Loucy (cell line): ENCODE data around the gene PLPP2.

Experiments used
- H2AFZ ChIP-seq: fragments of 200-600 bp; sonication (generic); 2 replicates; pipeline ENCODE4 v1.6.0; 2016; ENCODE audit warnings: antibody characterized with exemption, mild to moderate bottlenecking, low read length, moderate library complexity
- H3F3A ChIP-seq: fragments of 200-600 bp; 2 replicates; pipeline ENCODE4 v1.6.0; 2016; ENCODE audit warnings: antibody characterized with exemption, low read depth, mild to moderate bottlenecking
- H3K27me3 ChIP-seq: fragments of 200-600 bp; sonication (generic); 2 replicates; pipeline ENCODE4 v1.6.1; 2014; ENCODE audit warnings: low read length, mild to moderate bottlenecking; ENCODE audit not compliant: insufficient read depth, poor library complexity, severe bottlenecking
- H3K36me3 ChIP-seq: fragments of 200-600 bp; sonication (generic); 2 replicates; pipeline ENCODE4 v1.6.1; 2016; ENCODE audit warnings: low read length; ENCODE audit not compliant: insufficient read depth
- H3K4me1 ChIP-seq: fragments of 200-600 bp; sonication (generic); 2 replicates; pipeline ENCODE4 v1.5.1; 2014; ENCODE audit warnings: low read length, mild to moderate bottlenecking; ENCODE audit not compliant: insufficient read depth, poor library complexity, severe bottlenecking
- H3K4me2 ChIP-seq: fragments of 200-600 bp; sonication (generic); 2 replicates; pipeline ENCODE4 v1.6.0; 2014; ENCODE audit warnings: antibody characterized with exemption, low read length, low read depth, mild to moderate bottlenecking; ENCODE audit not compliant: poor library complexity, severe bottlenecking
- H3K4me3 ChIP-seq: fragments of 200-600 bp; sonication (generic); 2 replicates; pipeline ENCODE4 v1.5.1; 2014; ENCODE audit warnings: low read length, mild to moderate bottlenecking, mixed read lengths; ENCODE audit not compliant: poor library complexity, severe bottlenecking
- H3K79me2 ChIP-seq: fragments of 200-600 bp; sonication (generic); 2 replicates; pipeline ENCODE4 v1.6.1; 2014; ENCODE audit warnings: low read length; ENCODE audit not compliant: insufficient read depth
- H3K9ac ChIP-seq: fragments of 200-600 bp; sonication (generic); 2 replicates; pipeline ENCODE4 v1.6.0; 2014; ENCODE audit warnings: mild to moderate bottlenecking, low read depth, low read length, moderate library complexity; ENCODE audit not compliant: poor library complexity, severe bottlenecking
- H3K9me2 ChIP-seq: fragments of 200-600 bp; sonication (generic); replicated peaks from 2 replicates; pipeline ENCODE4 v1.6.1; 2016; ENCODE audit warnings: low read depth, low read length, mixed read lengths
- H3K9me3 ChIP-seq: fragments of 200-600 bp; sonication (generic); 2 replicates; pipeline ENCODE4 v1.6.1; 2014; ENCODE audit warnings: mild to moderate bottlenecking, antibody characterized with exemption, low read length, low read depth; ENCODE audit not compliant: insufficient read depth
- H4K20me1 ChIP-seq: fragments of 200-600 bp; sonication (generic); 2 replicates; pipeline ENCODE4 v1.6.0; 2014; ENCODE audit warnings: antibody characterized with exemption, low read length, mild to moderate bottlenecking; ENCODE audit not compliant: insufficient read depth, poor library complexity, severe bottlenecking
- EZH2phosphoT487 ChIP-seq: fragments of 200-600 bp; IDR thresholded peaks from 2 replicates; pipeline ENCODE4 v1.6.1; 2018; ENCODE audit warnings: antibody characterized with exemption, mild to moderate bottlenecking, moderate library complexity, borderline replicate concordance
- TF ChIP-seq, protein P1 (sequence below): fragments of 200-600 bp; sonication (generic); conservative IDR thresholded peaks from 2 replicates; pipeline ENCODE4 v1.5.1; 2014; ENCODE audit warnings: mild to moderate bottlenecking, antibody characterized with exemption, low read length

PLPP2 gene

DNA sequence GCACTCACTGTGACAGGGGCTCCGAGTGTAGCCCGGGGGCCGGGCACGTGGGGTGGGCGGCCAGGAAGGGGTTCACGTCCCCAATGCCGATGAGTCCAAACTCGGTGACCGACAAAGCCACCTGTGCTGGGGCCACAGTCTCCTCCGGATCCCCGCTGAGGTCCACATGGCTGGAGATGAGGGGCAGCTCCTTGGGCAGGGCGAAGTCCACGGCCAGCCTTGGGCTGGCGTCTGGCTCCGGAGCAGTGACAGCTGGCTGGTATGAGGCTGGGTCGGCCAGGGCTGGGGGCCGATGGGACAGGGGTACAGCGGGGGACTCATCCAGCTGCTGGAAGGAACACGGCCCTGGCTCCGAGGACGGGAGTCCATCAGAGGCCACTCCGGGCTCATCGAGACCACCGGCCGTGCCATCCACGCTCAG, 15.9 kb upstream of the PLPP2 start:
- Histone ChIP-seq H2AFZ (no peak overlapping the region), H3K79me2 (no peaks in the 10 kb centered on the region), H3F3A (no peaks in the 10 kb centered on the region), H3K9me3 (no peaks in the 10 kb centered on the region), H3K27me3 (no peaks in the 10 kb centered on the region), H3K4me2 (no peak overlapping the region), H3K9me2 (no peaks in the 10 kb centered on the region), H3K4me3 (no peak overlapping the region), H3K4me1 (no peaks in the 10 kb centered on the region), H3K36me3 (peaks cover 43% of the 10 kb centered on the region; the same call in 1 of the 2 replicates), H4K20me1 (no peaks in the 10 kb centered on the region), H3K9ac (no peak overlapping the region)
- TF ChIP-seq EZH2phosphoT487, result no peak
- TF ChIP-seq, protein P1, sequence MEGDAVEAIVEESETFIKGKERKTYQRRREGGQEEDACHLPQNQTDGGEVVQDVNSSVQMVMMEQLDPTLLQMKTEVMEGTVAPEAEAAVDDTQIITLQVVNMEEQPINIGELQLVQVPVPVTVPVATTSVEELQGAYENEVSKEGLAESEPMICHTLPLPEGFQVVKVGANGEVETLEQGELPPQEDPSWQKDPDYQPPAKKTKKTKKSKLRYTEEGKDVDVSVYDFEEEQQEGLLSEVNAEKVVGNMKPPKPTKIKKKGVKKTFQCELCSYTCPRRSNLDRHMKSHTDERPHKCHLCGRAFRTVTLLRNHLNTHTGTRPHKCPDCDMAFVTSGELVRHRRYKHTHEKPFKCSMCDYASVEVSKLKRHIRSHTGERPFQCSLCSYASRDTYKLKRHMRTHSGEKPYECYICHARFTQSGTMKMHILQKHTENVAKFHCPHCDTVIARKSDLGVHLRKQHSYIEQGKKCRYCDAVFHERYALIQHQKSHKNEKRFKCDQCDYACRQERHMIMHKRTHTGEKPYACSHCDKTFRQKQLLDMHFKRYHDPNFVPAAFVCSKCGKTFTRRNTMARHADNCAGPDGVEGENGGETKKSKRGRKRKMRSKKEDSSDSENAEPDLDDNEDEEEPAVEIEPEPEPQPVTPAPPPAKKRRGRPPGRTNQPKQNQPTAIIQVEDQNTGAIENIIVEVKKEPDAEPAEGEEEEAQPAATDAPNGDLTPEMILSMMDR, result no peak

DNA sequence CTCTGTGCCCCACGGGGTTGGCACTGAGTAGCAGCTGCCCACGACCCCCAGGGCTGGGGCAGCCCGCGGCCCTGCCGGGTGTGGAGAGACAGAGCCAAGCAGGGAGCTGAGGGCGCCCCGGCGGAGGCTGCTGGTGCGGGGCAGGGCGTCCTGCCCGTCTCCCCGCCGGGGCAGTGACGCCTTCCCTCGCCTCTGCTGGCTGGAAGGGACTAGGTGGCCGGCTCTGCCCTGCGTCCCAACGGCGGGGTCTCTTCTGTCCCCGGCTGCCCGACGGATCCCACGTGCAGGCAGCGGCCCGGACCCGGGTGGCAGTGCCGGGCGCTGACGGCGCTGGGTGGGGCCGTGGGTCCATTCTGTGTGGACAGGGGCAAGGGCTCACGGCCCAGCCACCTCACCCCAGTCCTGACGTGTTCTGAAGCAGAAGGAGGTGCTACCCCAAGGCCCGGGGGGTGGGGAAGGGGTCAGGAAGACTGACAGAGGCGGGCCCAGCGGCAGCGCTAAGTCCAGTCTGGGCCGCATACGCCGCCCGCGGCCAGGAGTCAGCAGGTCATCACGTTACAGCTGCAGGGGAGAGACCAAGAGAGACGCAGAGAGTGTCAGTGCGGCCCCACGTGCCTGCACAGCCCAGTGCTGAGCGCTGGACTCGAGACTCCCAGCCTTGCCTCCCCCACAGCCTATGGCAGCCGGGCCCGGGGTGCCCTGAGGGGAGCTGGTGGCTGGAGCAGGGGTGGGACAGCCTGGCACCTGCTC, 15.1 kb upstream of the PLPP2 start:
- Histone ChIP-seq H3K36me3 (peaks cover 37% of the 10 kb centered on the region; the same call in 1 of the 2 replicates), H3K9me2 (no peaks in the 10 kb centered on the region), H3K27me3 (no peaks in the 10 kb centered on the region), H3K9me3 (no peaks in the 10 kb centered on the region), H2AFZ (no peak overlapping the region), H3K4me2 (no peak overlapping the region), H3K4me3 (no peak overlapping the region), H3F3A (no peaks in the 10 kb centered on the region), H3K9ac (no peak overlapping the region), H4K20me1 (no peaks in the 10 kb centered on the region), H3K4me1 (no peaks in the 10 kb centered on the region), H3K79me2 (no peaks in the 10 kb centered on the region)
- TF ChIP-seq, protein P1, result no peak
- TF ChIP-seq EZH2phosphoT487, result no peak

DNA sequence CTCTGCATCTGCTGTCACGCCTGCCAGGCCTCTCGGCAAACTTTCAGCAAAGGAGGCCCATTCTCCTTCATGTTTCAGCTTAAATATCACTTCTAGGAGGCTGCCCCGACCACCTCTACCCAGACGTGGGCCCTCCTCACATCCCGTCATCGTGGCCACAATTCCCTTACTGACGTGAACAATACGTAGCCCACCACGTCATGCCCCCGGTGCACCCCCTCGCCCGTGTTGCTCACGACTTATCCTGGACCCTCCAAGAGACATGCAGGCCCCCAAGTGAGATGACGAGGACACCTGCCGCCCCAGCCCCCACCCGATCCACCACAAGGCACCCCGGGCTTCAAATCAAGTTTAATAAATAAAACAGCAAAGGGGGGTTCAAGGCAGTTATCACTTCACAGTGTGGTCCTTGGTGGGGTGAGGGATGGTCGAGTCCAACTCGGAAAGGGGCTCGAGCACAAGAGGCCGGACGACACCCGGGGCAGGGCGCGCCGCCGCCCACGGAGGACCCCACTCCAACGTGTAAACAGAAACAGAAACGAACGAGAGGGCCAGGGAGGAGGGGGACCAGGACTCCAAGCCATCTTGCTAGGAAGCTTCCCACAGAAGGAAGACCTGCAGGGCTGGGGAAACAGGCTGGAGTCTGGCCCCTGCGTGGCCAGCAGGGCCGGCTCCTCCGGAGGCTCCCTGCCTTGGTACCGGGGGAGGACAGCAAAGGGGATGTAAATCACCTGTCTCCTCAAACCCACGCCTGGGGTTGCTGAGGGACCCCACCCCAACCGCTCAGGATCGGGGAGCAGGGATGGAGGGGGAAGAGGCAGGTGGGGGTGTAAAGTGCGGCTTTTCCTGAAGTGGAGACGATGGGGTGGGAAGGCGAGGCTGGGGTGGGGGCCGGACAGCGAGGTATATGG, 14.3 kb upstream of the PLPP2 start:
- TF ChIP-seq EZH2phosphoT487, result no peak
- TF ChIP-seq, protein P1, result no peak
- Histone ChIP-seq H3K27me3 (no peaks in the 10 kb centered on the region), H3K9ac (no peak overlapping the region), H3K9me2 (no peaks in the 10 kb centered on the region), H4K20me1 (no peaks in the 10 kb centered on the region), H3K36me3 (peaks cover 31% of the 10 kb centered on the region; the same call in 1 of the 2 replicates), H2AFZ (no peak overlapping the region), H3F3A (no peaks in the 10 kb centered on the region), H3K79me2 (no peaks in the 10 kb centered on the region), H3K4me1 (no peaks in the 10 kb centered on the region), H3K4me3 (no peak overlapping the region), H3K9me3 (no peaks in the 10 kb centered on the region), H3K4me2 (no peak overlapping the region)
